ENCODE results near the gene GAGE1. TPM values are rescaled to one million over a fixed set of nuclear protein-coding genes. Genes with fewer than 3 reads are reported as not detected.

GAGE1 gene
- total RNA-seq, 1 experiment from 2014 or later = not detected

Other genes with a start within 250 kb of the GAGE1 start
- gene GAGE12C, start 66.8 kb upstream of the GAGE1 start, total RNA-seq (2014; rRNA removed; shearing (Covaris generic); ENCODE audit: low replicate concordance) = not detected in 2 replicates
- not detected in 2 replicates for gene GAGE12D, start 57.3 kb upstream of the GAGE1 start, total RNA-seq (2014; rRNA removed; shearing (Covaris generic); ENCODE audit: low replicate concordance)
- gene GAGE12E, start 47.7 kb upstream of the GAGE1 start, total RNA-seq (2014; rRNA removed; shearing (Covaris generic); ENCODE audit: low replicate concordance) = not detected in 2 replicates
- gene GAGE12F, start 38.2 kb upstream of the GAGE1 start, total RNA-seq (2014; rRNA removed; shearing (Covaris generic); ENCODE audit: low replicate concordance) = not detected in 2 replicates
- gene GAGE12G, start 28.6 kb upstream of the GAGE1 start, total RNA-seq (2014; rRNA removed; shearing (Covaris generic); ENCODE audit: low replicate concordance) = not detected in 2 replicates
- gene GAGE12H, start 19.1 kb upstream of the GAGE1 start, total RNA-seq (2014; rRNA removed; shearing (Covaris generic); ENCODE audit: low replicate concordance) = not detected in 2 replicates
- gene GAGE2A, start 9.5 kb upstream of the GAGE1 start, total RNA-seq (2014; rRNA removed; shearing (Covaris generic); ENCODE audit: low replicate concordance) = not detected in 2 replicates
- not detected in 2 replicates for gene PAGE1, start 97.0 kb downstream of the GAGE1 start, total RNA-seq (2014; rRNA removed; shearing (Covaris generic); ENCODE audit: low replicate concordance)
- not detected in 2 replicates for gene PAGE4, start 230.3 kb downstream of the GAGE1 start, total RNA-seq (2014; rRNA removed; shearing (Covaris generic); ENCODE audit: low replicate concordance)